HFF-Myc (cell line): ENCODE measurements around the gene C14orf180.

Experiments
- DNase-seq: peaks from one replicate; pipeline ENCODE4 v3.0.0-alpha.2; 2011; ENCODE audit warnings: low read depth; ENCODE audit errors: extremely low read depth
- H3K4me3 ChIP-seq: replicated peaks from 2 replicates; pipeline ENCODE4 v1.5.1; 2011; ENCODE audit warnings: low read depth, mild to moderate bottlenecking, control low read depth, low read length
- CTCF ChIP-seq: IDR thresholded peaks from 2 replicates; pipeline ENCODE4 v1.5.1; 2012; ENCODE audit warnings: mild to moderate bottlenecking, low read depth, low read length, control low read depth; ENCODE audit errors: missing control alignments

The C14orf180 gene

DNA sequence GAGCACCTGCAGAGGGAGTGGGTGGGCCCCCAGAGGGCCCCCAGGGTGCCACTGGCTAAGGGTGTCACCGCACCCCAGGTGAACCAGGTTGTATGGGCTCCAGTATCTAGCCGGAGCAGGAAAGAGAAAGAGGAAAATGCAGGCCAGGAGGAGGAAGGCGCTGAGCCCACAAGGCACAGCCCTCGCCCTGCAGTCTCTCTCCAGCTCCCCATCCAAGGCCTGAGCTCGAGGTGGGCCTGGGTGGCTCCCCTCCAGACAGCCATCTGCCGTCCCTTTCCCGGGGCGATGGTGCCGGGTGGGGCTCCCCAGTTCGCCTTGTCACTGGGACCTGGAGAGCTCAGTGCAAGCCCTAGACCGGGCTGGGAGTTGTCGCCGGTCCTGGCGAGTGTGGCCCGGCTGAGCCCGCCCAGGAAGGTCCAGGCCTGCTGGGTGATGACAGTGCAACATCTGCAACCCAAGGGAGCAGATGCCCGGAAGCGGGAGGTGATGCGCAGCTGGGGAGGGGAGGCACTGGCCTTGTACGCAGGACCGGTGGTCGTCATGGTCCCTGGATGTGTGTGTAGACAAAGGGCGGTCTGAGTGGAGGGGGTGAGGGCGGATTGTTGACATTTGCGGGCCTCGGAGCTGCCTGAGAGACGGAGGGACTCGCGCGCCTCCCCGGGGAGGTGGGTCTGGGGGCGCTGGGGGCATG is 24.3 kb downstream of the C14orf180 start:
- DNase-seq, result no peak

DNA sequence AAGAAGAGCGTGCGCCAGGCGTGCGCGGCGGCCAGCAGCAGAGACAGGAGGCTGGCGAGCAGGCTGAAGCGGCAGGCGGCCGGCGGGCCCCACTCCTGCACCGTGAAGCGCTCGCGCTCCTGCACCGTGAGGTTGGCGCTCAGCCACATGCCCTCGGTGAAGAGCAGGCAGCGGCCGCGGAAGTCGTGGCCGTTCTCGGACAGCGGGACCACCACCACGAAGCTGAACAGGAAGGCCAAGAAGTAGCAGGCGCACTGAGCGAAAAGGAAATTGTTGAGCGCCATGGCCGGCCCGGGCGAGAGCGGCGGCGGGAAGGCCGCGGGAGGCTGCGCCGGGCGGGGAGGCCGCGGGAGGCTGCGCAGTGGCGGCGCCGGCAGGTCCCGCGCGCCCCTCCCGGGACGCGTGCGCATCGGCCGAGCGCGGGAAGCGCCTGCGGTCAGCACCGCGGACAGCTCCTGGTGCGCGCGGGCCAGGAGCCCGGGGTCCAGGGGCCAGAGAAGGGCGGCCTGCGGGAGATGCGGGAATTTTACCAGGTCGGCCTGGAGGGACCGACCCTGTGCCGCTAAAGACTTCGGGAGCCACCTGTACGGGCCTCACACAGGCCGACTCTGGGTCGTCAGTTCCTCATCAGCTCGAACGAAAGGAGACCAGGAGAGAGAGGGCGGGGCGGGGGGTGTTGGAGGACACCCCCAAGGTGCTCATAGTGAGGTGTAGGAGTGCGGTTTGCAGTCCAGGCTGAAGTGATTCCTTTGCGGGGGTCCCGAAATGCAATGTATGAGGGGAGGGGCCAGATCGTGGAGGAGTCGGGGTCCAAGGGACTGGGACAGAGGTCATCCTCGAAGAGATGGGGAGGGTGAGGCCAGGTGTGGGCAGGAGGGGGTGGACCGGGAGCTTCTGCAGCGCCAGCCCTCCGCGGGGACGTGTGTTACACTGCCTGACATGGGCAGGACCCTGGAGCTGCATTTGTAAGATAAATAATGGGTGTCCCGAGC is 25.2 kb downstream of the C14orf180 start, which contains the start of gene TMEM179:
TMEM179 (minus strand) TSS at position 315 of the 992 bp plus-strand sequence; CDS start at position 284, 31 bp downstream.
- H3K4me3 ChIP-seq, result no peak within 1 kb of the TSS
- no peak for DNase-seq
- no peak for TF ChIP-seq CTCF

More for the DNA sequence above, 24.3 kb downstream of the C14orf180 start:
- H3K4me3 ChIP-seq, result no peak overlapping the region
- TF ChIP-seq CTCF, result no peak

GRCh38 chr14:104609666-104610065 is 30.1 kb downstream of the C14orf180 start:
- H3K4me3 ChIP-seq, result no peak overlapping the region
- no peak for TF ChIP-seq CTCF
- no peak for DNase-seq

GRCh38 chr14:104610749-104611310 is 31.3 kb downstream of the C14orf180 start:
- TF ChIP-seq CTCF, result no peak
- no peak for DNase-seq
- no peak overlapping the region for H3K4me3 ChIP-seq

GRCh38 chr14:104611881-104612280 is 32.3 kb downstream of the C14orf180 start:
- DNase-seq, result no peak
- H3K4me3 ChIP-seq, result no peak overlapping the region
- no peak for TF ChIP-seq CTCF

DNA sequence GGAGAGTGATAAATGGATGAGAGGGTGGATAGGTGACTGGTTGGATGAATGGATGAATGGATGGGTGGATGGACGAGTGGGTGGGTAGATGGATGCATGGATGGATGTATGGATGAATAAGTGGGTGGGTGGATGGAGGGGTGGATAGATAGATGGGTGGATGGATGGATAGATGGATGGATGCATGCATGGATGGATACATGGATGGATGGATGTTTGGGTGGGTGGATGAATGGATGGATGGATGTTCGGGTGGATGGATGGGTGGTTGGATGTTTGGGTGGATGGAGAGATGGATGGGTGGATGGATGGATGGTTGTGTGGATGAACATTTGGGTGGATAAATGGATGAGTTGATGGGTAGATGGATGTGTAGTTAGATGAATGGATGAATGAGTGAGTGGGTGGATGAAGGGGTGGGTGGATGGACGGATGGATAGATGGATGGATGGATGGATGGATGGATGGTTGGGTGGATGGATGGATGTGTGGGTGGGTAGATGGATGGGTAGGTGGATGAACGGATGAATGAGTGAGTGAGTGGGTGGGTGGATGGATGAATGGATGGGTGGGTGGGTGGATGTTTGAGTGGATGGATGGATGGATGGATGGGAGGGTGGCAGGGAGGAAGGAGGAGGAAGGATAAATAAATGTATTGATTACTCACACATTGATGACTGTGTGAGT is 34.7 kb downstream of the C14orf180 start:
- H3K4me3 ChIP-seq, result no peak overlapping the region
- TF ChIP-seq CTCF, result no peak
- DNase-seq, result no peak
